Brain pericyte (primary cell): ENCODE results near the gene CDH24.

ENCODE experiments used
- DNase-seq: peaks from one replicate; pipeline ENCODE4 v3.0.0-alpha.2; 2012; ENCODE audit warnings: low read depth, low spot score

Gene CDH24

GRCh38 chr14:23043754-23044153 lies 13.6 kb downstream of the CDH24 start:
- no peak for DNase-seq

GRCh38 chr14:23043145-23043544 lies 14.2 kb downstream of the CDH24 start:
- no peak for DNase-seq

GRCh38 chr14:23042162-23042965 lies 15.0 kb downstream of the CDH24 start, which contains the start of gene PSMB11:
PSMB11 (plus strand) TSS chr14:23042212; CDS start chr14:23042226, 14 bp downstream.
- no peak for DNase-seq

GRCh38 chr14:23041729-23042128 lies 15.6 kb downstream of the CDH24 start:
- DNase-seq = no peak

- DNase-seq = no peak
Observed at GRCh38 chr14:23040100-23040499, 17.2 kb downstream of the CDH24 start.

GRCh38 chr14:23035303-23036144 lies 21.8 kb downstream of the CDH24 start:
- no peak for DNase-seq

- DNase-seq = peak; percentile 91
Observed at GRCh38 chr14:23034498-23035302, 22.6 kb downstream of the CDH24 start, which contains the start of gene PSMB5. PSMB5 (minus strand) TSS chr14:23034900; CDS start chr14:23034881, 19 bp downstream.

- DNase-seq = no peak
Observed at GRCh38 chr14:23033801-23034497, 23.4 kb downstream of the CDH24 start.

- no peak for DNase-seq
Observed at GRCh38 chr14:23033251-23033727, 24.0 kb downstream of the CDH24 start.

GRCh38 chr14:23030936-23031335 lies 26.4 kb downstream of the CDH24 start:
- no peak for DNase-seq

GRCh38 chr14:23028799-23029198 lies 28.5 kb downstream of the CDH24 start:
- DNase-seq = no peak

- DNase-seq = no peak
Observed at GRCh38 chr14:23025151-23025814, 32.0 kb downstream of the CDH24 start.

GRCh38 chr14:23024612-23025075 lies 32.7 kb downstream of the CDH24 start:
- no peak for DNase-seq

- DNase-seq = no peak
Observed at GRCh38 chr14:23023795-23024152, 33.5 kb downstream of the CDH24 start.

GRCh38 chr14:23023022-23023794 lies 34.1 kb downstream of the CDH24 start:
- DNase-seq = no peak

GRCh38 chr14:23021889-23022442 lies 35.4 kb downstream of the CDH24 start:
- no peak for DNase-seq

- no peak for DNase-seq
Observed at GRCh38 chr14:23021434-23021833, 35.9 kb downstream of the CDH24 start.

- DNase-seq = no peak
Observed at GRCh38 chr14:23020143-23021128, 36.9 kb downstream of the CDH24 start.
